ENCODE results near the gene RBFOX2.
"Not testable (repeated sequence)": the region's sequence is repeated elsewhere in the genome, so short reads cannot be mapped to it uniquely, and the experiment has no call there.

Gene RBFOX2

GRCh38 chr22:35821654-35822053 is 207.0 kb downstream of the RBFOX2 start:
- Mint-ChIP-seq H3K36me3 (ENCODE audit: insufficient read depth) (peaks cover under 1% of the 10 kb centered on the region), H3K27ac (ENCODE audit: low read depth) (no peak overlapping the region), H3K4me3 (no peak overlapping the region), H3K4me1 (no peaks in the 10 kb centered on the region), H3K27me3 (peaks cover 23% of the 10 kb centered on the region), H3K9me3 (no peaks in the 10 kb centered on the region)
- DNase-seq (ENCODE audit: low spot score in 2 of 2) = no peak
- no peak for ATAC-seq (replicated peaks; ENCODE audit: extremely low read depth, poor library complexity, severe bottlenecking)

- Mint-ChIP-seq H3K27me3 (peaks cover 22% of the 10 kb centered on the region), H3K9me3 (no peaks in the 10 kb centered on the region), H3K4me1 (no peaks in the 10 kb centered on the region), H3K4me3 (no peak overlapping the region), H3K36me3 (ENCODE audit: insufficient read depth) (peaks cover 2% of the 10 kb centered on the region), H3K27ac (ENCODE audit: low read depth) (no peak overlapping the region)
- DNase-seq (ENCODE audit: low spot score in 2 of 2) = no peak
- ATAC-seq (replicated peaks; ENCODE audit: extremely low read depth, poor library complexity, severe bottlenecking) = no peak
These were observed 209.2 kb downstream of the RBFOX2 start for GRCh38 chr22:35819421-35819820.

- peaks cover 17% of the 10 kb centered on the region for H3K27me3 Mint-ChIP-seq
- peaks cover 2% of the 10 kb centered on the region for H3K36me3 Mint-ChIP-seq (ENCODE audit: insufficient read depth)
- no peaks in the 10 kb centered on the region for H3K4me1 Mint-ChIP-seq
- DNase-seq (ENCODE audit: low spot score in 2 of 2) (no peak), ATAC-seq (replicated peaks; ENCODE audit: extremely low read depth, poor library complexity, severe bottlenecking) (no peak)
- H3K27ac Mint-ChIP-seq (ENCODE audit: low read depth) = no peak overlapping the region
- H3K9me3 Mint-ChIP-seq = no peaks in the 10 kb centered on the region
- H3K4me3 Mint-ChIP-seq = no peak overlapping the region
These were observed 209.7 kb downstream of the RBFOX2 start for GRCh38 chr22:35818897-35819296.

- peaks cover 15% of the 10 kb centered on the region for H3K27me3 Mint-ChIP-seq
- ATAC-seq (replicated peaks; ENCODE audit: extremely low read depth, poor library complexity, severe bottlenecking) (no peak), DNase-seq (ENCODE audit: low spot score in 2 of 2) (no peak)
These were observed 216.0 kb downstream of the RBFOX2 start for GRCh38 chr22:35812600-35812999.

GRCh38 chr22:35811670-35812069 is 217.0 kb downstream of the RBFOX2 start:
- Mint-ChIP-seq H3K4me3 (no peak overlapping the region), H3K4me1 (no peaks in the 10 kb centered on the region), H3K36me3 (ENCODE audit: insufficient read depth) (peaks cover 1% of the 10 kb centered on the region), H3K9me3 (peaks cover 5% of the 10 kb centered on the region), H3K27ac (ENCODE audit: low read depth) (no peak overlapping the region), H3K27me3 (peaks cover 15% of the 10 kb centered on the region)
- no peak for ATAC-seq (replicated peaks; ENCODE audit: extremely low read depth, poor library complexity, severe bottlenecking)
- no peak for DNase-seq (ENCODE audit: low spot score in 2 of 2)

More at GRCh38 chr22:35812600-35812999, 216.0 kb downstream of the RBFOX2 start:
- Mint-ChIP-seq H3K9me3 (peaks cover 5% of the 10 kb centered on the region), H3K27ac (ENCODE audit: low read depth) (no peak overlapping the region), H3K36me3 (ENCODE audit: insufficient read depth) (peaks cover 2% of the 10 kb centered on the region), H3K4me1 (no peaks in the 10 kb centered on the region), H3K4me3 (no peak overlapping the region)

GRCh38 chr22:35809816-35810215 is 218.8 kb downstream of the RBFOX2 start:
- H3K27ac Mint-ChIP-seq (ENCODE audit: low read depth) = no peak overlapping the region
- H3K9me3 Mint-ChIP-seq = peaks cover 5% of the 10 kb centered on the region
- ATAC-seq (replicated peaks; ENCODE audit: extremely low read depth, poor library complexity, severe bottlenecking) (no peak), DNase-seq (ENCODE audit: low spot score in 2 of 2) (no peak)
- no peaks in the 10 kb centered on the region for H3K4me1 Mint-ChIP-seq
- peaks cover 15% of the 10 kb centered on the region for H3K27me3 Mint-ChIP-seq
- no peak overlapping the region for H3K4me3 Mint-ChIP-seq
- no peaks in the 10 kb centered on the region for H3K36me3 Mint-ChIP-seq (ENCODE audit: insufficient read depth)

- DNase-seq (ENCODE audit: low spot score in 2 of 2) = no peak
- Mint-ChIP-seq H3K27ac (ENCODE audit: low read depth) (no peak overlapping the region), H3K4me3 (no peak overlapping the region), H3K4me1 (no peaks in the 10 kb centered on the region), H3K36me3 (ENCODE audit: insufficient read depth) (no peaks in the 10 kb centered on the region), H3K27me3 (peaks cover 15% of the 10 kb centered on the region), H3K9me3 (peaks cover 5% of the 10 kb centered on the region)
- ATAC-seq (replicated peaks; ENCODE audit: extremely low read depth, poor library complexity, severe bottlenecking) = no peak
These were observed 220.2 kb downstream of the RBFOX2 start for GRCh38 chr22:35808377-35808776.

GRCh38 chr22:35806668-35807067 is 222.0 kb downstream of the RBFOX2 start:
- not testable (repeated sequence) for ATAC-seq (replicated peaks; ENCODE audit: extremely low read depth, poor library complexity, severe bottlenecking); H3K27ac Mint-ChIP-seq (ENCODE audit: low read depth); H3K4me1 Mint-ChIP-seq; H3K4me3 Mint-ChIP-seq; H3K9me3 Mint-ChIP-seq; DNase-seq (ENCODE audit: low spot score in 2 of 2); H3K36me3 Mint-ChIP-seq (ENCODE audit: insufficient read depth)
- peaks cover 24% of the 10 kb centered on the region for H3K27me3 Mint-ChIP-seq

GRCh38 chr22:35805466-35805865 is 223.2 kb downstream of the RBFOX2 start:
- no peaks in the 10 kb centered on the region for H3K9me3 Mint-ChIP-seq
- ATAC-seq (replicated peaks; ENCODE audit: extremely low read depth, poor library complexity, severe bottlenecking) (no peak), DNase-seq (ENCODE audit: low spot score in 2 of 2) (no peak)
- H3K27me3 Mint-ChIP-seq = peaks cover 36% of the 10 kb centered on the region
- no peak overlapping the region for H3K27ac Mint-ChIP-seq (ENCODE audit: low read depth)
- no peaks in the 10 kb centered on the region for H3K4me1 Mint-ChIP-seq
- H3K36me3 Mint-ChIP-seq (ENCODE audit: insufficient read depth) = no peaks in the 10 kb centered on the region
- H3K4me3 Mint-ChIP-seq = no peak overlapping the region

- Mint-ChIP-seq H3K36me3 (ENCODE audit: insufficient read depth) (no peaks in the 10 kb centered on the region), H3K4me3 (no peak overlapping the region), H3K27ac (ENCODE audit: low read depth) (no peak overlapping the region), H3K9me3 (no peaks in the 10 kb centered on the region), H3K4me1 (no peaks in the 10 kb centered on the region), H3K27me3 (peaks cover 42% of the 10 kb centered on the region)
- no peak for DNase-seq (ENCODE audit: low spot score in 2 of 2)
- no peak for ATAC-seq (replicated peaks; ENCODE audit: extremely low read depth, poor library complexity, severe bottlenecking)
These were observed 224.2 kb downstream of the RBFOX2 start for GRCh38 chr22:35804421-35804820.

GRCh38 chr22:35802885-35803284 is 225.7 kb downstream of the RBFOX2 start:
- H3K27me3 Mint-ChIP-seq = peaks cover 30% of the 10 kb centered on the region
- no peak overlapping the region for H3K27ac Mint-ChIP-seq (ENCODE audit: low read depth)
- H3K4me1 Mint-ChIP-seq = no peaks in the 10 kb centered on the region

GRCh38 chr22:35801301-35801700 is 227.3 kb downstream of the RBFOX2 start:
- ATAC-seq (replicated peaks; ENCODE audit: extremely low read depth, poor library complexity, severe bottlenecking); H3K4me1 Mint-ChIP-seq; H3K4me3 Mint-ChIP-seq; H3K9me3 Mint-ChIP-seq; H3K36me3 Mint-ChIP-seq (ENCODE audit: insufficient read depth); H3K27ac Mint-ChIP-seq (ENCODE audit: low read depth); DNase-seq (ENCODE audit: low spot score in 2 of 2): not testable (repeated sequence)
- H3K27me3 Mint-ChIP-seq = peaks cover 30% of the 10 kb centered on the region

More at GRCh38 chr22:35802885-35803284, 225.7 kb downstream of the RBFOX2 start:
- Mint-ChIP-seq H3K36me3 (ENCODE audit: insufficient read depth) (no peaks in the 10 kb centered on the region), H3K4me3 (no peak overlapping the region), H3K9me3 (no peaks in the 10 kb centered on the region)
- ATAC-seq (replicated peaks; ENCODE audit: extremely low read depth, poor library complexity, severe bottlenecking) = no peak
- no peak for DNase-seq (ENCODE audit: low spot score in 2 of 2)

GRCh38 chr22:35799150-35799549 is 229.5 kb downstream of the RBFOX2 start:
- H3K9me3 Mint-ChIP-seq = no peaks in the 10 kb centered on the region
- H3K36me3 Mint-ChIP-seq (ENCODE audit: insufficient read depth) = no peaks in the 10 kb centered on the region
- H3K27me3 Mint-ChIP-seq = peaks cover 30% of the 10 kb centered on the region
- no peak overlapping the region for H3K27ac Mint-ChIP-seq (ENCODE audit: low read depth)
- H3K4me3 Mint-ChIP-seq = no peak overlapping the region
- H3K4me1 Mint-ChIP-seq = no peaks in the 10 kb centered on the region
- DNase-seq (ENCODE audit: low spot score in 2 of 2) = no peak
- ATAC-seq (replicated peaks; ENCODE audit: extremely low read depth, poor library complexity, severe bottlenecking) = no peak

- Mint-ChIP-seq H3K9me3 (no peaks in the 10 kb centered on the region), H3K4me3 (no peak overlapping the region), H3K27ac (ENCODE audit: low read depth) (no peak overlapping the region), H3K4me1 (no peaks in the 10 kb centered on the region), H3K36me3 (ENCODE audit: insufficient read depth) (no peaks in the 10 kb centered on the region), H3K27me3 (peaks cover 27% of the 10 kb centered on the region)
- no peak for DNase-seq (ENCODE audit: low spot score in 2 of 2)
- no peak for ATAC-seq (replicated peaks; ENCODE audit: extremely low read depth, poor library complexity, severe bottlenecking)
These were observed 231.2 kb downstream of the RBFOX2 start for GRCh38 chr22:35797411-35797810.

Measured in central memory CD8-positive, alpha-beta T cell (primary cell).